Mucosa of descending colon (tissue), 3 donors: ENCODE data around the gene GTPBP1. TPM values are rescaled to one million over a fixed set of nuclear protein-coding genes. Genes with fewer than 3 reads are reported as not detected.

Experiments
- ATAC-seq: fragments of 200-7000 bp; cut with Tn5 transposase; one replicate; pipeline ENCODE4 v1.9.1; 2020; ENCODE audit warnings: mild to moderate bottlenecking, moderate library complexity
- DNase-seq, 3 donors: peaks; one replicate each; pipeline ENCODE4 v3.0.0-alpha.2; 2020
- H3K36me3 ChIP-seq: fragments of 200-600 bp; one replicate; pipeline ENCODE4 v1.8.0; 2021; ENCODE audit warnings: low read depth, mild to moderate bottlenecking
- H3K4me1 ChIP-seq: fragments of 200-600 bp; one replicate; pipeline ENCODE4 v1.8.0; 2021; ENCODE audit warnings: low read depth, mild to moderate bottlenecking
- H3K4me3 ChIP-seq: fragments of 200-600 bp; one replicate; pipeline ENCODE4 v1.8.0; 2021; ENCODE audit warnings: mild to moderate bottlenecking
- H3K9me3 ChIP-seq: fragments of 200-600 bp; one replicate; pipeline ENCODE4 v1.8.0; 2021; ENCODE audit warnings: mild to moderate bottlenecking
- CTCF ChIP-seq: fragments of 200-600 bp; IDR thresholded peaks from one replicate; pipeline ENCODE4 v1.8.0; 2022; ENCODE audit warnings: antibody characterized with exemption, mild to moderate bottlenecking
- intact Hi-C, 2 donors: fragments of 100-400 bp; cut with DNase I in 1 of 2; cut with micrococcal nuclease in 1 of 2; formaldehyde crosslinking; loops; one replicate each; pipeline versions ENCODE4 v1.11.0 to v1.11.1; 2022; cut with DNase I, micrococcal nuclease
- total RNA-seq, 3 donors: library from RNA; stranded (reverse); fragmentation: NEBNext Ultra II Directional in 2 of 3; extraction: Animal tissue kit (Norgen Biotek cat#: 25700) in 2 of 3; gene quantifications; one replicate each; pipeline versions ENCODE4 v1.2.1 to v1.2.4, GENCODE V29; 2021 to 2023
- donor health status: DM: no; HTN: no; CAD: no; lungs with moderate emphysema.
- donor health status: DM: no; HTN: no; CAD: no.
- donor health status: DM: no; HTN: yes; CAD: no.

GTPBP1 gene
- total RNA-seq, 3 donors from 2014 or later, result 73.1 to 96.8 (median 76.8) TPM

GRCh38 chr22:38715852-38716251 lies 10.1 kb downstream of the GTPBP1 start:
- no peaks in the 10 kb centered on the region for H3K4me1 ChIP-seq
- intact Hi-C loops, result no loop called here
- DNase-seq (no peak), ATAC-seq (no peak)
- no peak overlapping the region for H3K4me3 ChIP-seq
- H3K36me3 ChIP-seq, result no peaks in the 10 kb centered on the region
- TF ChIP-seq CTCF, result no peak
- H3K9me3 ChIP-seq, result no peaks in the 10 kb centered on the region

- intact Hi-C loops, result no loop called here
- TF ChIP-seq CTCF, result no peak
- DNase-seq (no peak), ATAC-seq (no peak)
- no peak overlapping the region for H3K4me3 ChIP-seq
- H3K9me3 ChIP-seq, result no peaks in the 10 kb centered on the region
- no peaks in the 10 kb centered on the region for H3K36me3 ChIP-seq
- H3K4me1 ChIP-seq, result no peaks in the 10 kb centered on the region
Observed at GRCh38 chr22:38716271-38716670, 10.5 kb downstream of the GTPBP1 start.

GRCh38 chr22:38716826-38717225 lies 11.1 kb downstream of the GTPBP1 start:
- H3K36me3 ChIP-seq, result no peaks in the 10 kb centered on the region
- no peak for TF ChIP-seq CTCF
- no peak for ATAC-seq
- no peaks in the 10 kb centered on the region for H3K4me1 ChIP-seq
- intact Hi-C loops, result no loop called here
- no peaks in the 10 kb centered on the region for H3K9me3 ChIP-seq
- no peak overlapping the region for H3K4me3 ChIP-seq
- DNase-seq, result no peak

- H3K4me1 ChIP-seq, result no peaks in the 10 kb centered on the region
- intact Hi-C loops, result no loop called here
- DNase-seq, result no peak
Observed at GRCh38 chr22:38717244-38717643, 11.5 kb downstream of the GTPBP1 start.

GRCh38 chr22:38718414-38718813 lies 12.7 kb downstream of the GTPBP1 start:
- Histone ChIP-seq H3K4me1 (no peaks in the 10 kb centered on the region), H3K9me3 (no peaks in the 10 kb centered on the region), H3K36me3 (no peaks in the 10 kb centered on the region), H3K4me3 (no peak overlapping the region)
- DNase-seq (peak in 2 of 3 donors; percentile 79 to 85), ATAC-seq (peak; percentile 99)
- TF ChIP-seq CTCF, result peak; percentile 51
- intact Hi-C loops, result no loop called here

More at GRCh38 chr22:38717244-38717643, 11.5 kb downstream of the GTPBP1 start:
- no peak for ATAC-seq
- no peaks in the 10 kb centered on the region for H3K36me3 ChIP-seq
- H3K9me3 ChIP-seq, result no peaks in the 10 kb centered on the region
- H3K4me3 ChIP-seq, result no peak overlapping the region
- no peak for TF ChIP-seq CTCF

GRCh38 chr22:38719196-38719595 lies 13.5 kb downstream of the GTPBP1 start:
- TF ChIP-seq CTCF, result no peak
- ATAC-seq (no peak), DNase-seq (no peak)
- Histone ChIP-seq H3K4me1 (no peaks in the 10 kb centered on the region), H3K36me3 (no peaks in the 10 kb centered on the region), H3K9me3 (no peaks in the 10 kb centered on the region), H3K4me3 (no peak overlapping the region)
- intact Hi-C loops, result no loop called here
